Right renal pelvis (tissue), 4 donors: ENCODE measurements around the gene THBS1. TPM values are rescaled to one million over a fixed set of nuclear protein-coding genes. Genes with fewer than 3 reads are reported as not detected.

ENCODE experiments used
- DNase-seq, 4 donors: peaks; one replicate each; pipeline ENCODE4 v3.0.0-alpha.2; 2013; ENCODE audit warnings: low read depth in 4 of 4, low spot score in 3 of 4, missing footprints in 1 of 4
- polyA plus RNA-seq, 4 donors: library from polyadenylated mRNA; unstranded; fragments of 120-200 nt; gene quantifications; one replicate each; pipeline ENCODE4 v1.2.1, GENCODE V29; 2013; ENCODE audit not compliant: insufficient read length in 4 of 4

Gene THBS1
- polyA plus RNA-seq, 4 donors = 153 to 186 (median 166) TPM

DNA sequence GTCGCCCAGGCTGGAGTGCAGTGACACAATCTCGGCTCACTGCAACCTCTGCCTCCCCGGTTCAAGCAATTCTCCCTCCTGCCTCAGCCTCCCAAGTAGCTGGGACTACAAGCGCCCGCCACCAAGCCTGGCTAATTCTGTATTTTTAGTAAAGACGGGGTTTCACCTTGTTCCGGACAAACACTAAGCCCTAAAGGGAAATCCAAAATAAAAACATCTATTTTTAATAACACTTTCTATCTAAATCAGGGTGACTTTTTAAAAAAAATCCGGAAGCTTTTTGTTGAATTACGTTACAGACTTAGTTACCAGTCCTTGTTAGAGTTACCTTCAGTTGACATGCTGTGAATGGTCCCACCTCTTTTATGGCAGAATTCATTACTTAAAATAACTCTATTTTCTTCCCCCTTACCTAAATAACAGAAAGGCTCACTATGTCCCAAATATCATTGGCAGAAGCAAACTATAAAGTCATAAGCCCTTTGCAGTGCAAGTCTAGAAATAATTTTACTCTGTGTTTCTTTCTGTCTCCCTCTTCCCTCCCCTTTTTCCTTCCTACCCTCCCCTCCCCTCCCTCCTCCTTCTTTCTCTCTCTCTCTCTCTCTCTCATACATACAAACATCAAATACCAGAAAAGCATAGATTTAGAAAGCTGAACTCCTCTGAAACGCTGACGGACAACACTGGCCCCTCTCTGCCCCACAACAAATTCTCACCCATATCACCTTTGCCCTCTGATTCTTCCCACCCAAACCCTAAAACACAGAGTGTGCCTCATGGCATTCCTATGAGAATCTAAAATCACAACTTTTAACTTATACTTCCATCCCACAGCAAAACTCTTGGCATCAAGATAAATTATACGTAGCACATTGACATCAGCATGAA, 18.3 kb downstream of the THBS1 start:
- no peak for DNase-seq

DNA sequence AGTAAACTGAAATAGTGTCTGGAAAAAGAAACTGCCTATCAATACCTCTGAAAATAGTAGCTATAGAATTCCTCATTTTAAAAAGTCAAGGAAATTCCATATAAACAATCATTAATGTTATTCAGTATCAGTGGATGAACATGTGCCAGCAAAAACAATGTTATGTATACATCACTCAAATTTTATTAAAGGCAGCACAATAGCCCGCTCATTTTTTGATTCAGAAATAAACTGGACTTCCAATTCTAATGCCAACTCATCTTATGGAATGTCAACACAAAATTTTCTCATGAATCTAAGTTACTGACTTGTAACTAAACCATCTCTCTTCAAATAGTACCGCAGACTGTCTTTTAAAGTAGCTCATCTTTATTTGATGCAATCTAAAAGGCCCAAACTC, 19.0 kb downstream of the THBS1 start:
- DNase-seq = no peak

DNA sequence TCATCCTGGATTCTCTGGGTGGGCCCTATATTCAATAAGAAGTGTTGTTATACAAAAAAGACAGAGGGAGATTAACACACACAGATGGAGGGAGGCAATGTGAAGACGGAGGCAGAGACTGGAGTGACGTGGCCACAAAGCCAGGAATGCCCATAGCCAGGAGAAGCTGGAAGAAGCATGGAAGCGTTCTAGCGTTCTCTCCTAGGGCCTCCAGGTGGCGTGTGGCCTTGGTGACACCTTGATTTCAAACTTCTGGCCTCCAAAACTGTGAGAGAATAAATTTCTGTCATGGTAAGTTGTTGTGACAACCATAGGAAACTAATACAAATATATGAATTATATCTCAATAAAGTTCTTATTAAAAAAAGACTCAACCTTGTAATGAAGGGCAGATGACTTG, 21.3 kb downstream of the THBS1 start:
- DNase-seq = no peak

GRCh38 chr15:39605146-39605545, 24.3 kb downstream of the THBS1 start:
- DNase-seq = no peak

DNA sequence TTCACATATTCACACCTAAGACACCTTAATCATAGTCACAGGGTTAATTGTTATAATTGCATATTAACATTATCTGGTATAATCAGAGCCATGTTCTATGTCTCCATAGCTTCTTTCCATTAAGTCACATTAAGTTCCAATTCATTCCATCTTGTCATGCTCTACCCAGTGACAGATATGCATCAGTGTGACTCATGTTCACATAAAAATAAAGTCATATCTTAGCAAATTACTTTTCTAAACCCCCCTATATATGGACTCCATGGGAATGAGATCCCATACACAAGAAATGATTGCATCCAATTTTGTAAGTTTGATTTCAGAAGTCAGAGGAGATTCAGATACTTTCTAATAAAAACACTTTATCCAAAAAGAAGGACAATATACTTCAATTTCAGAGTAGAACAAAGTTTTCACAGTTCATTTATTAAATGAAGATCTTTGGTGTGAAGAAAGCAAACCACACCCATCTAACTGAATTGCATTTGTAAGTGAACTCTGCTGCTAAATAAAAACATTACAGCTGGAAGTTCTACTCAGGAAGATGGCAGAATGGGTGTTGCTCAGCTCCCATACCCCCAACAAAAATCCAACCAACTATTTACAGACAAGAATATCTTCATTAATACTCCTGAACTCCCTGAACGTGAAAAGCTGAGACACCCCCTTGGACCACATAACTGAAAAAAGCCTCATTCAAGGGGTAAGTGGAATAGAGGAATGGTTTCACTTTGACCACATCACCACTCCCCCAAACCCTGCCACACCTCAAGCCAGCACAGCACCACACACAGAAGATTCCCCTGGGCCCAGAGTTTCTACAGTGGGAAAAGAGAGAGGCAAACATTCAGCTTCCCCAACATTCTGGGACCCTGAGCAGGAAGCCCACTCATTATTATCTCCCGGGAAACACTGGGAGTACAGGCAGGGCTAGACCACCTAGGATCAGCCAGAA, 27.6 kb downstream of the THBS1 start:
- no peak for DNase-seq

DNA sequence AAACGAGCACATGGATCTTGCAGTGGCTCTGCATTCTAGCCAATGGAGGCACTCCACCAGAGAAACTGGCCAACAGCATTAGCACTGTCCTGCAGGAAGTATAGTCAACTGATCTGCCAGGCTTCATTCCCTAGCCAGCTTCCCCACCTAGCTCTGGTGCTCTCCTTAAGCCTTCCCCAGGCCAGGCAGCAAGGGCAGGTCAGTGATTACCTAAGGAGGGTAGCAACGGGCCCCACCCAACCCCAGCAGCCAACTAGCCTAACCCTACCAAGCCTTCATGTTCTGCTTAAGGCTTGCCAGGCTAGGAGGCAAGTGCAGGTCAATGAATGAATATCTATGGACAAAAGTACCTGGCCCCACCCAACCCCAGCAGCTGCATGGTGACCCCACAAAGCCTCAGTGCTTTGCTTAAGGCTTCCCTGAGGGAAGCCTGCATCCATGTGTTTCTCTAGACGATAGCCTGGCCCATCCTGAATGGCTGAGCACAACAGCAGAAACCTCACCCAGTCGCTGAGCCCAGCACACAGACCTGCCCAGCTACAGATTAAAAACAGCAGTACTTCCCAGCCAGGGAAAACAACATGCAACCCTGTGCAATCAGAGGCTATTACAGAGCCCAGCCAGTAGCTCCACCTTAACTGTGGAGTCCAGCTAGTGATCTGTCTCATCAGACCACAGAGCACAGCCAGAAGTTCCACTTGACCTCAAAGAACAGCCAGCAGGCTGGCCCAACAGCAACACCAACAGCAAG, 28.5 kb downstream of the THBS1 start:
- DNase-seq = no peak

GRCh38 chr15:39610665-39611064, 29.8 kb downstream of the THBS1 start:
- DNase-seq = no peak

- DNase-seq = no peak
Measured at GRCh38 chr15:39613271-39613670, 32.4 kb downstream of the THBS1 start.

DNA sequence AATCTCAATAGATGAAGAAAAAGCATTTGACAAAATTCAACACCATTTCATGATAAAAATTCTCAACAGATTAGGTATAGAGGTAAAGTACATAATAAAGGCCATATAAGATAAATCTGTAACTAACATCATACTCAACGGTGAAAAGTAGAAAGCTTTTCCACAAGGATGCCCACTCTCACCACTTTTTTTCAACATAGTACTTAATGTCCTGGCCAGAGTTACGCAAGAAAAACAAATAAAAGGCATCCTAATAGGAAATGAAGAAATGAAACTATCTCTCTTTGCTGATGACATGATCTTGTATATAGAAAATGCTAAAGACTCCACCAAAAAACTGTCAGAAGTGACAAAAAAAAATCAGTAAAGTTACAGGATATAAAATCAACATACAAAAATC, 33.0 kb downstream of the THBS1 start:
- no peak for DNase-seq

DNA sequence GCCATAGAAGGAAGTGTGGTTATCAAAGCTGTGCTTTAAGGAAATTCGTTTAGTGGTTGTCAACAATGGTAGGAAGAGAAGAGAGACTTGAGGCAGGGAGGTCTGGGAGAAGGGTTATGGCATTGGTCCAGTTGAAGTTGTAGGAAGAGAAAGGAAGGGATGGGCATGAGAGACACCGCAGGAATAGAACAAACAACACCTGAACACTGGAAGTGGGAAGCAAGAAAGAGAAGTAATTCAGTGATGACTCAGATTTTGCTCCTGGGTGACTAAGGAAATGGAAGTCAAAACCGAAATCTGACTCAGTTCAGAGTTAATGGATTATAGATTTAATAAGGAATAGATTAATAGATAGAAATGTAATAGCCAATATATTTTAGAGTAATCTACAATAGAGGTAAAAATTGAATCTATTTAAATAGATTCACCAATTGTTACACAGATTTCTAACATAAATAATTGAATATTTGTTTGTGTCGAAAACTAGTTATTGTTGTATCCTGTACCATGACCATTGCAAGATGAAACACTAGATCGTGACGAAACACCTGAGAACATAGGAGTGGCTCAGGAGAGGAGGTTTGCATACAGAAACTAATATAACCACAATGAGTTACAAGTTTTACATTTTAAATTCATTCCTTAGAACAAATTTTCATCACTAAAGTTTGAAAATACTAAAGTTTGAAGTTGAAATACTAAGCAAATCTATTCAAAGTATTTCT, 36.0 kb downstream of the THBS1 start:
- no peak for DNase-seq

DNA sequence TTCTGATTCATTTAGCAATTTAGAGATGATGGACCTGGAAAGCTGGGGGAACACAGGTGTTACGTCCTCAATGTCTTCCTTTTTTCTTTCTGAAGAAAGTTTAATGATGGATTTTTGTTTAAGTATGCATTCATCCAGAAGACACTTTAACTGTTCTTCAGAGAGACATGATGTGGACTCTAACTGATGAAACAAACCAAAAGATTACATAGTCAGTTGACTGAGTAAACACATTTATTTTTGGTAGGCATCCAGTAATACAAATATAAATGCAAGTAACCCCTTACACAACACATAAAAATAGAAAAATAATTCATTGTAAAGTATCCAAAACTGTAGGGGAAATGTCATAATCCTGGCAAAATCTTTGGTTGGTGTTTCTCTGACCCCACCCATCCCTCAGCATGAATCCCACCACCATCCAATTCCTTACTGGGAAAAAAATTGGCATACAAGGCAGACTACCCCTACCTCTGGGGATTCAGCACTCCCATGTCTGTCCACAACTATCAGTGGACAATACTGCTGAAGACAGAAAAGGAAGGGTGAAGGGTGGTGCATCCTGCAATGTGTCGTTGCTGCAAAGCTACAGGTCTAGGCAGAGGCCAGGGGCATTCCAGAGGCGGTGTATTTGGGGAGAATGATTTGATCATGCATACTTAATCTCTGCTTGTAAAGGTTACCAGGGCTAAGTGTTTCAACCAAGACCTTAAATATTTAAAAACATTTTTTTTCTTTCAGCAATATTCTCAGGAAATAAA, 37.4 kb downstream of the THBS1 start:
- DNase-seq = no peak

DNA sequence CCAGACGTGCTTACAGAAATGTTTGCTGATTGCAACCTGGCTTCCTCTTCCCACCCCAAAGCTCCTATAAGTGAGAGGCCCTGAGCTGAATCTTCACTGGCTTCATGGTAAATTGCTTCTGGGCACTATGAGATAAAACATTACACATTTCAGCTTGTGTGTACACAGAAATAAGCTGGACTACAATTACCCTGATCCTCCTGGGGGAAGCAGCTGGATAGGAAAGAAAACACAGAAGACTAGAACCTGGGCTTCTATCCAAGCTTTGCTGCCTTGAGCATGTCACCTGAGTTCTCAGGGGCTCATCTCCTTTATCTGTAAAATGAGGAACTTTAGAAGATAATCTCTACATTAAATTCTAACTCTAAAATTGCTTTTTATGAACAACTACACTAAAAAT, 40.3 kb downstream of the THBS1 start:
- no peak for DNase-seq

DNA sequence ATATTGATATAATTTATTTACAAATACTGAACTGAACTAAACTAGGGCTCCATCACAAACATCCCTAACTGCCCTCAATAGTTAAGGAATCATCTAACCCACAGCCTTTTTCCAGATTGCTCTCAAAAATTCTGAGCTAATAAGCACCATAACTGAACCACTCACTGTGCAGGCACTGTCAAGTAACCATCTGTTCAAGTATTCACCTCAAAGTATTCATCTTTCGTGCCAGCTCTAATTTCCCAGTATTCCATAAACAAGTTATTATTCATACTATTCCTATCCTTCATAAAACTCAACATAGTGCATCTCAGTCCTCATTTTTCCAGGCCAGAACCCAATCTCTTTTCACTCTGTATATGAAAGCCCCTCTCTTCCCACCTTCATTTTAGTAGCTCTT, 41.1 kb downstream of the THBS1 start:
- DNase-seq = no peak

DNA sequence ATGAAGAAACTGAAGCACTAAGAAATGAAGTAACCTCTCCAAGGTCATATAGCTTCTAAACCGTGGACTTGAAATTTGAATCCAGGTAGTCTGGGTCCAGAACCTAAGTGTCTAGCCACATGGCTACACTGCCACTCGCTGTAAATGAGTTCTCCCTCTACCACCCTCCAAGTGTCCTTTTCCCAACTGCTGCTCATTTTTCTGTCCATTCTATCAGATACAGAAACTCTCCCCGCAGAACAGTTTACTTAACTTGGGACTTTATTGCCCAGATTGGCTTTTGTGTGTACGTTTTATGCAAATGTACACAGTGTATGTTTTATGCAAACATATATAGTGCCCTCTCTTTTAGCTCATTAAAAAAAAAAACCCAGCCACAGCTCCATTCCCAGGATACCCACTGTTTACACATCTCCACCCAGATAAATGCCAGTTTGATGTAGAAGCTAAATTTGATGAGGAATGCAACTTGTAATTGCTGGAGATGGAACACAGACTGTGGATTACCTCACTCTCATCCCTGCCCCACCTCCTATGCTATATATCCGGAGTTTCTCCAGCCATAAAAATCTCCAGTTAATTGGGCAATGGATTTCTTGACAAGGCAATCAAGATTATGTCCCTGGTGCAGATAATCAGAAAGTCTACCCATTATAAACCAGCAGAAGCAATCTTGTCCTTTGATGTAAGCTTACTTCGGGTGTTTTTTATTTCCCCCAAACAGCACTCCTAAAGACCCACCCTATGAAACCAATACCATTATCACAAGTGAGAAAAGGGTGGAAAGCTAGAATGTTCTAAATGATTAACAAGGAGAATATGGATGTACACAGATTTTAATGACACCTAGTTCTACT, 42.0 kb downstream of the THBS1 start:
- DNase-seq = no peak

DNA sequence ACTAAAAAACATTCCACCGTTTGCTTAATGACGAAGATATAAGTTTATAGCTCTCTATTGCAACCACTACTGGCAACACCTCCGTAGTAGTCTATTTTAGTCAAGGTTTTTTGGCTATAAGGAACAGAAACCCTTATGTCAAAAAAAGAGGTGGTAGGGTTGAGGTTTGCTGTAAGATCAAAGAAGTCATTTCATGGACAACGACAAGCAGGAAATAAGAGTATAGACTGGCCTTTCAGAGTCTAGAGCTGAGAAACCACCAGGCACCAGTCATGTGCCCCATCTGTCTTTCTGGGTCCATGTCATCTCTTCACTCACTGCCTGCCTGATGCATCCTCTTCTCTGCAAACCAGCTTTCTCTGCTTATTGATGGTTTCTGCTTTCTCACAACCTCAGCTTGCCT, 42.7 kb downstream of the THBS1 start:
- no peak for DNase-seq

DNA sequence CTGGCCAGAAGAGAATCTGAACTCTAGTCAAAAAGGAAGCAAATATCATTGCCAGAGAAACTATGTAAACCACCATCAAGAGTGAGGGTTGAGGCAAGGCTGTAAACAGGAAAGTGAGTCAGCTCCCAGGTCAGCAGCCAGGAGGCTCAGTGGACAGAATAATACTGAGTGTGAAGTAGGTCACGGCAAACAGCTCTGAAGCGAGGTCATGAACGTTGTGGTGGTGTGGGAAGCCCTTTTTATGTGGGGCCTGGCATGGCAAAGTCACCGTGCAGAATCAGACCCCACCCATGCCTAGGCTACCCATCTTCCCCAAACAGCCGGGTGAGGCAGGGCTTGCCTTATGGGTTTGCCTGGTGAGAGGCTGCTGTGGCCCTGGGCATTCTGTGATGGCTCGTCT, 43.9 kb downstream of the THBS1 start:
- DNase-seq = no peak

- no peak for DNase-seq
Measured at GRCh38 chr15:39625451-39625850, 44.6 kb downstream of the THBS1 start.

DNA sequence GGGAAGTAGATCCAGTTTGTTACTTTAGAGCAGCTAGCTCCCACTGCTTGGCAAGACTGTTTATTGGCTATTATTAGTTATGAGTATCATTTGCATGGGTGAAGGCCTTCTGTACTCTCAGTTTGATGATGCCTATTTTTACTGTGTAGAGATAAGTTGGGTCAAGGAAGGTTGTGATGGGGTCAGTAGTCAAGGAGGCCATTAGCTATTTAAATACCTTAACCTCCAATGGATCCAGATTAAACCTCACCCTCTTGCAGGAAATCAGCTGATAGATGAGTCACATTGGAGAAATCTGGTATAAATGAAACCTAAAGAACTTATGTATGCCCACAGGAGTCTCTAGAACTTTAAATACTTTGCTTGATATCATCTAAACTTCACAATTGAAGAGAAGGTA, 45.0 kb downstream of the THBS1 start:
- DNase-seq = no peak
